H9 (cell line): Measurements from ENCODE around the gene FGD5. TPM values are rescaled to one million over a fixed set of nuclear protein-coding genes. Genes with fewer than 3 reads are reported as not detected.

Experiments
- DNase-seq: peaks from one replicate; pipeline ENCODE4 v3.0.0-alpha.2; 2017
- H2AFZ ChIP-seq: one replicate; pipeline ENCODE4 v1.6.1; 2013; ENCODE audit warnings: mild to moderate bottlenecking, low read length, control low read depth, moderate library complexity
- H2AK5ac ChIP-seq: 2 replicates; pipeline ENCODE4 v1.6.1; 2013; ENCODE audit warnings: low read length, control low read depth, mixed read lengths; ENCODE audit not compliant: insufficient read length
- H2BK120ac ChIP-seq: one replicate; pipeline ENCODE4 v1.6.1; 2013; ENCODE audit warnings: low read depth, mild to moderate bottlenecking, low read length, control low read depth, inconsistent platforms; ENCODE audit not compliant: poor library complexity, severe bottlenecking
- H2BK12ac ChIP-seq: 2 replicates; pipeline ENCODE4 v1.6.1; 2013; ENCODE audit warnings: low read length, control low read depth, mixed read lengths, low read depth; ENCODE audit not compliant: insufficient read length
- H2BK15ac ChIP-seq: 2 replicates; pipeline ENCODE4 v1.6.1; 2013; ENCODE audit warnings: low read depth, low read length, control low read depth
- H2BK20ac ChIP-seq: one replicate; pipeline ENCODE4 v1.6.1; 2013; ENCODE audit warnings: low read depth, mild to moderate bottlenecking, low read length, control low read depth, inconsistent platforms; ENCODE audit not compliant: poor library complexity, severe bottlenecking
- H2BK5ac ChIP-seq: 2 replicates; pipeline ENCODE4 v1.6.1; 2013; ENCODE audit warnings: low read length, control low read depth, mixed read lengths; ENCODE audit not compliant: insufficient read length
- H3K14ac ChIP-seq: 2 replicates; pipeline ENCODE4 v1.6.1; 2013; ENCODE audit warnings: low read length, control low read depth; ENCODE audit not compliant: insufficient read depth
- H3K18ac ChIP-seq: 2 replicates; pipeline ENCODE4 v1.6.1; 2013; ENCODE audit warnings: low read depth, mild to moderate bottlenecking, mixed read lengths, low read length, control low read depth; ENCODE audit not compliant: insufficient read length
- H3K23ac ChIP-seq: 2 replicates; pipeline ENCODE4 v1.6.1; 2013; ENCODE audit warnings: low read length, control low read depth, mixed read lengths, low read depth; ENCODE audit not compliant: insufficient read length
- H3K23me2 ChIP-seq: 2 replicates; pipeline ENCODE4 v1.6.1; 2013; ENCODE audit warnings: low read depth, mild to moderate bottlenecking, mixed read lengths, low read length, control low read depth; ENCODE audit not compliant: insufficient read length, poor library complexity, severe bottlenecking
- H3K27ac ChIP-seq: 2 replicates; pipeline ENCODE4 v1.5.1; 2013; ENCODE audit warnings: low read length, control low read depth, mixed read lengths, low read depth; ENCODE audit not compliant: insufficient read length
- H3K27me3 ChIP-seq: 2 replicates; pipeline ENCODE4 v1.6.1; 2013; ENCODE audit warnings: low read length, control low read depth, inconsistent platforms; ENCODE audit not compliant: insufficient read depth
- H3K4ac ChIP-seq: 2 replicates; pipeline ENCODE4 v1.6.1; 2013; ENCODE audit warnings: low read depth, mild to moderate bottlenecking, control low read depth, inconsistent platforms, low read length, moderate library complexity
- H3K4me1 ChIP-seq: 2 replicates; pipeline ENCODE4 v1.6.1; 2013; ENCODE audit warnings: low read length, control low read depth, inconsistent platforms; ENCODE audit not compliant: insufficient read depth
- H3K4me2 ChIP-seq: 2 replicates; pipeline ENCODE4 v1.6.1; 2013; ENCODE audit warnings: low read length, control low read depth, mixed read lengths; ENCODE audit not compliant: insufficient read length, insufficient read depth
- H3K56ac ChIP-seq: 2 replicates; pipeline ENCODE4 v1.6.1; 2013; ENCODE audit warnings: low read depth, mild to moderate bottlenecking, mixed read lengths, low read length, control low read depth; ENCODE audit not compliant: insufficient read length
- H3K79me1 ChIP-seq: 2 replicates; pipeline ENCODE4 v1.6.1; 2013; ENCODE audit warnings: low read depth, mild to moderate bottlenecking, moderate library complexity, low read length, control low read depth, inconsistent platforms; ENCODE audit not compliant: insufficient read depth, poor library complexity, severe bottlenecking
- H3K79me2 ChIP-seq: 2 replicates; pipeline ENCODE4 v1.6.1; 2013; ENCODE audit warnings: low read length, control low read depth, inconsistent platforms; ENCODE audit not compliant: insufficient read depth
- H3K9ac ChIP-seq: 2 replicates; pipeline ENCODE4 v1.6.1; 2013; ENCODE audit warnings: low read length, control low read depth, mixed read lengths; ENCODE audit not compliant: insufficient read length; ENCODE audit errors: extremely low read depth
- H3K9me3 ChIP-seq: one replicate; pipeline ENCODE4 v1.6.1; 2013; ENCODE audit warnings: low read depth, low read length, inconsistent platforms; ENCODE audit not compliant: control insufficient read depth
- H3T11ph ChIP-seq: one replicate; pipeline ENCODE4 v1.6.1; 2013; ENCODE audit warnings: mild to moderate bottlenecking, low read length, control low read depth, inconsistent platforms
- H4K20me1 ChIP-seq: one replicate; pipeline ENCODE4 v1.6.1; 2013; ENCODE audit not compliant: control insufficient read depth, insufficient read length, insufficient read depth
- H4K5ac ChIP-seq: 2 replicates; pipeline ENCODE4 v1.6.1; 2013; ENCODE audit warnings: low read depth, mild to moderate bottlenecking, mixed read lengths, low read length, control low read depth; ENCODE audit not compliant: insufficient read length
- H4K8ac ChIP-seq: replicated peaks from 2 replicates; pipeline ENCODE4 v1.6.1; 2013; ENCODE audit warnings: low read length, control low read depth, mixed read lengths, low read depth; ENCODE audit not compliant: insufficient read length
- H4K91ac ChIP-seq: 2 replicates; pipeline ENCODE4 v1.6.1; 2013; ENCODE audit warnings: low read depth, mild to moderate bottlenecking, moderate library complexity, mixed read lengths, low read length, control low read depth; ENCODE audit not compliant: insufficient read length
- H3K27ac Mint-ChIP-seq, 3 experiments: 2 replicates in 2 of 3; 3 replicates in 1 of 3; pipeline ENCODE4 v1.8.0; 2020 to 2021; ENCODE audit warnings: mixed read lengths in 3 of 3, mild to moderate bottlenecking in 1 of 3, moderate library complexity in 1 of 3
- H3K27me3 Mint-ChIP-seq: 2 replicates; pipeline ENCODE4 v1.8.0; 2021; ENCODE audit warnings: low read depth, mild to moderate bottlenecking, moderate library complexity, mixed read lengths
- H3K36me3 Mint-ChIP-seq, 3 experiments: 2 replicates in 2 of 3; 3 replicates in 1 of 3; pipeline ENCODE4 v1.8.0; 2020 to 2021; ENCODE audit warnings: low read depth in 3 of 3, mixed read lengths in 3 of 3; ENCODE audit not compliant: insufficient read depth in 1 of 3
- H3K4me1 Mint-ChIP-seq, 2 experiments: 2 replicates each; pipeline ENCODE4 v1.8.0; 2020; ENCODE audit warnings: mixed read lengths in 2 of 2
- H3K4me3 Mint-ChIP-seq, 2 experiments: 2 replicates in 1 of 2; 3 replicates in 1 of 2; pipeline ENCODE4 v1.8.0; 2020 to 2021; ENCODE audit warnings: mild to moderate bottlenecking in 2 of 2, mixed read lengths in 2 of 2, moderate library complexity in 1 of 2
- H3K9me3 Mint-ChIP-seq, 2 experiments: 2 replicates in 1 of 2; 3 replicates in 1 of 2; pipeline ENCODE4 v1.8.0; 2020; ENCODE audit warnings: mild to moderate bottlenecking in 2 of 2, mixed read lengths in 2 of 2, moderate library complexity in 1 of 2
- CTCF ChIP-seq: fragments of 200-600 bp; sonication (generic); conservative IDR thresholded peaks from 3 replicates; pipeline ENCODE4 v1.8.0; 2021; ENCODE audit warnings: antibody characterized with exemption, mild to moderate bottlenecking
- WGBS: extraction: QIAGEN DNeasy Blood & Tissue Kit; methylation state at CpG from one replicate; pipeline ENCODE4 v1.1.7; 2013; ENCODE audit warnings: missing lambda C conversion rate, low lambda C conversion rate, mixed read lengths; ENCODE audit not compliant: insufficient read length; ENCODE audit errors: extremely low coverage; 5-methylcytosine and 5-hydroxymethylcytosine counted together
- total RNA-seq: library from RNA; stranded (reverse); gene quantifications from 2 replicates; pipeline ENCODE4 v1.2.1, GENCODE V29; 2021

The FGD5 gene
- total RNA-seq, 1 experiment from 2014 or later, result 7.8 TPM

GRCh38 chr3:14796403-14797077, 22.2 kb upstream of the FGD5 start:
- H3K4me2 ChIP-seq, result no peak overlapping the region
- H3K9ac ChIP-seq, result no peak overlapping the region
- no peak overlapping the region for H3K14ac ChIP-seq
- no peak overlapping the region for H4K5ac ChIP-seq
- H3K4ac ChIP-seq, result no peak overlapping the region
- H2BK5ac ChIP-seq, result no peak overlapping the region
- no peak overlapping the region for H3K56ac ChIP-seq
- Mint-ChIP-seq H3K36me3 (no peaks in the 10 kb centered on the region), H3K27ac (no peak overlapping the region), H3K27me3 (peaks cover 7% of the 10 kb centered on the region), H3K9me3 (no peaks in the 10 kb centered on the region), H3K4me1 (peaks cover under 1 to 34% of the 10 kb centered on the region in 2 experiments; a peak in 3 of 4 replicates), H3K4me3 (no peak overlapping the region; a peak in 1 of 5 replicates)
- WGBS, result no CpG with 5 or more reads among the region's 14 CpGs
- H3K79me1 ChIP-seq, result no peaks in the 10 kb centered on the region
- no peak overlapping the region for H2BK15ac ChIP-seq
- no peak for TF ChIP-seq CTCF
- H3T11ph ChIP-seq, result no peak overlapping the region
- H3K23ac ChIP-seq, result no peak overlapping the region
- no peak overlapping the region for H2BK12ac ChIP-seq
- H3K9me3 ChIP-seq, result no peaks in the 10 kb centered on the region
- H2BK120ac ChIP-seq, result no peak overlapping the region
- H2BK20ac ChIP-seq, result no peak overlapping the region
- no peak overlapping the region for H2AK5ac ChIP-seq
- no peaks in the 10 kb centered on the region for H3K79me2 ChIP-seq
- H3K27ac ChIP-seq, result no peak overlapping the region
- no peak overlapping the region for H3K18ac ChIP-seq
- H3K4me1 ChIP-seq, result no peaks in the 10 kb centered on the region
- H4K8ac ChIP-seq, result no peak overlapping the region
- H3K27me3 ChIP-seq, result no peaks in the 10 kb centered on the region
- H3K23me2 ChIP-seq, result no peaks in the 10 kb centered on the region
- H4K91ac ChIP-seq, result no peak overlapping the region
- no peak for DNase-seq
- H4K20me1 ChIP-seq, result no peaks in the 10 kb centered on the region
- no peak overlapping the region for H2AFZ ChIP-seq
